HepG2 (cell line): Measurements from ENCODE around the gene GARIN5A. TPM values are rescaled to one million over a fixed set of nuclear protein-coding genes. Genes with fewer than 3 reads are reported as not detected.
A peak's percentile ranks its signal among the peaks of the same experiment; 100 is the strongest.

ENCODE experiments used
- AGO2 ChIP-seq: fragments of 200-400 bp; formaldehyde crosslinking; optimal IDR thresholded peaks from 2 replicates; pipeline ENCODE3; 2017; ENCODE audit warnings: mild to moderate bottlenecking, low read depth, low read length, moderate library complexity
- ETV6 ChIP-seq: sonication (generic); formaldehyde crosslinking; conservative IDR thresholded peaks from 2 replicates; pipeline ENCODE4 v1.4.0; 2020; ENCODE audit warnings: missing genetic modification reagents
- HNF4A ChIP-seq: sonication (generic); formaldehyde crosslinking; IDR thresholded peaks from 2 replicates; pipeline ENCODE4 v1.4.0; 2020; ENCODE audit warnings: missing genetic modification reagents
- HNRNPK ChIP-seq: fragments of 200-400 bp; formaldehyde crosslinking; IDR thresholded peaks from 2 replicates; pipeline ENCODE4 v1.6.1; 2018; ENCODE audit warnings: low read length, low read depth, moderate library complexity, mild to moderate bottlenecking; ENCODE audit not compliant: poor library complexity, severe bottlenecking
- SRSF1 ChIP-seq: fragments of 200-400 bp; formaldehyde crosslinking; optimal IDR thresholded peaks from 2 replicates; pipeline ENCODE3; 2017; ENCODE audit warnings: mild to moderate bottlenecking, low read depth, low read length, moderate library complexity
- polyA plus RNA-seq, 8 experiments: library from polyadenylated mRNA; depleted of rRNA in 3 of 8; stranded (reverse) in 7 of 8; unstranded in 1 of 8; fragments of >200 nt; fragmentation: Illumina TruSeq in 4 of 8; extraction: Trizol in 4 of 8; gene quantifications; 2 replicates each; pipeline versions ENCODE4 v1.2.1 to v1.2.3, GENCODE V29; 2011 to 2016; ENCODE audit warnings: low read depth in 4 of 8, missing spikeins in 1 of 8, mixed read lengths in 1 of 8; ENCODE audit not compliant: insufficient read depth in 1 of 8
- total RNA-seq, 5 experiments: library from RNA; depleted of rRNA; stranded (reverse); fragments of >200 nt; fragmentation: Illumina TruSeq; extraction: Trizol; gene quantifications; 2 replicates each; pipeline ENCODE4 v1.2.3, GENCODE V29; 2016; ENCODE audit warnings: low read depth in 1 of 5
- TF ChIP-seq, protein P1 (sequence below): sonication (generic); formaldehyde crosslinking; IDR thresholded peaks from 2 replicates; pipeline ENCODE4 v1.4.0; 2020; ENCODE audit warnings: missing genetic modification reagents

GARIN5A gene
- total and polyA plus RNA-seq, 2 of the 13 experiments (the other 11 are each of a cell fraction or from before 2014, with no cell fraction given), result not detected

DNA sequence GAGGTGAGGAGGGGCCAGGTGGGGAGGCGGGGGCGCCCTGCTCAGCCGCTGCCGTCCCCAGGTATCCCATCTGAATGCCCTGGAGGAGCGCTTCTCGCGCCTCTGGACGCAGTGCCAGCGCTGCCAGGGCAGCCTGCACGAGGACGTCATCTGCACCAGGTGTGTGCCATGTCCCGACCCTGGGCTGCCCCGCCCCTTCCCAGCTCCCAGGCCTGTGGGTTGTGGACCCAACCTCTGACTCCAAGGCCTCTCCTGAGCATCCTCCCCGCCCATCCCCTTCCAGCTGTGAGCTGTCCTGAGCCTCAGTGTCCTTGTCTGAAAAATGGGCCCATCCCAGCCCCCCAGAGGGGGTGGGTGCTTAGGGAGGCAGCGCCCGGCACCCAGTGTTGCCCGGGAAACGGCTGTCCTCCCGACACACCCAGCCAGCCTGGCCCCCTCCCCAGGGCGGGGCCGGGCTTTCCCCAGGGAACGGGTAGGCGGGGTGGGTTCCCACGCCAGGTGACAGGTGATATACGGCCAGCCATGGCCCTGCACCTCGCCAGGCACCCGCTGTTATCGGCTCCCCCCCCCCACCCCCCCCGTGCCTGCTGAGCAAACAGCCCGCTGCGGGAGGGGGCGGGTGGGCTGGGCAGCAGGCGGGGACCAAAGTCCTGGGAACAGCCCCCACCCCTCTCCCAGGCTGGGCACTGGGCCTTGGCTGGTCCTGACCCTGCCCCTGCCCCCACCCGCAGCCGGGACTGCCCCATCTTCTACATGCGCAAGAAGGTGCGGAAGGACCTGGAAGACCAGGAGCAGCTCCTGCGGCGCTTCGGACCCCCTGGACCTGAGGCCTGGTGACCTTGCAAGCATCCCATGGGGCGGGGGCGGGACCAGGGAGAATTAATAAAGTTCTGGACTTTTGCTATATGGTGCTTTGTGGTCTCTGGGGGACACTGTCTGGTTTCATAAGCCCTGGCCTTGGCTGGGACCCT is 59.3 kb downstream of the GARIN5A start (continued):
- TF ChIP-seq, protein P1, sequence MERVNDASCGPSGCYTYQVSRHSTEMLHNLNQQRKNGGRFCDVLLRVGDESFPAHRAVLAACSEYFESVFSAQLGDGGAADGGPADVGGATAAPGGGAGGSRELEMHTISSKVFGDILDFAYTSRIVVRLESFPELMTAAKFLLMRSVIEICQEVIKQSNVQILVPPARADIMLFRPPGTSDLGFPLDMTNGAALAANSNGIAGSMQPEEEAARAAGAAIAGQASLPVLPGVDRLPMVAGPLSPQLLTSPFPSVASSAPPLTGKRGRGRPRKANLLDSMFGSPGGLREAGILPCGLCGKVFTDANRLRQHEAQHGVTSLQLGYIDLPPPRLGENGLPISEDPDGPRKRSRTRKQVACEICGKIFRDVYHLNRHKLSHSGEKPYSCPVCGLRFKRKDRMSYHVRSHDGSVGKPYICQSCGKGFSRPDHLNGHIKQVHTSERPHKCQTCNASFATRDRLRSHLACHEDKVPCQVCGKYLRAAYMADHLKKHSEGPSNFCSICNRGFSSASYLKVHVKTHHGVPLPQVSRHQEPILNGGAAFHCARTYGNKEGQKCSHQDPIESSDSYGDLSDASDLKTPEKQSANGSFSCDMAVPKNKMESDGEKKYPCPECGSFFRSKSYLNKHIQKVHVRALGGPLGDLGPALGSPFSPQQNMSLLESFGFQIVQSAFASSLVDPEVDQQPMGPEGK (CRISPR knock-in tag), result peak; percentile 80
- TF ChIP-seq HNF4A (CRISPR knock-in tag) (0 out of 2 replicates have a peak, but pooled peaks have one; percentile 28), ETV6 (no peak), SRSF1 (peak; percentile 48), AGO2 (peak; percentile 22), HNRNPK (peak; percentile 16)

Other genes starting within 250 kb of the GARIN5A start
- 0.24 and 0.29 TPM in 2 replicates for gene KCNC3, start 147.5 kb downstream of the GARIN5A start, total RNA-seq (2016; rRNA removed; fragmentation: Illumina TruSeq; extraction: Trizol)
- gene KCNC3, start 147.5 kb downstream of the GARIN5A start, polyA plus RNA-seq (2011; rRNA removed), result 1.6 and 1.7 TPM in 2 replicates
- not detected in 2 replicates for gene NAPSA, start 111.2 kb downstream of the GARIN5A start, total RNA-seq (2016; rRNA removed; fragmentation: Illumina TruSeq; extraction: Trizol)
- gene NAPSA, start 111.2 kb downstream of the GARIN5A start, polyA plus RNA-seq (2011; rRNA removed), result not detected in 2 replicates
- gene NR1H2, start 100.4 kb downstream of the GARIN5A start, total RNA-seq (2016; rRNA removed; fragmentation: Illumina TruSeq; extraction: Trizol), result 11.7 and 13.5 TPM in 2 replicates
- gene NR1H2, start 100.4 kb downstream of the GARIN5A start, polyA plus RNA-seq (2011; rRNA removed), result 10.3 and 15.9 TPM in 2 replicates
- gene POLD1, start 92.5 kb downstream of the GARIN5A start, total RNA-seq (2016; rRNA removed; fragmentation: Illumina TruSeq; extraction: Trizol), result 39.5 and 54.0 TPM in 2 replicates
- 17.4 and 18.6 TPM in 2 replicates for gene POLD1, start 92.5 kb downstream of the GARIN5A start, polyA plus RNA-seq (2011; rRNA removed)
- 0.04 TPM in 1 of 2 replicates, not detected in the other for gene SPIB, start 57.9 kb downstream of the GARIN5A start, total RNA-seq (2016; rRNA removed; fragmentation: Illumina TruSeq; extraction: Trizol)
- 0.04 TPM in 1 of 2 replicates, not detected in the other for gene SPIB, start 57.9 kb downstream of the GARIN5A start, polyA plus RNA-seq (2011; rRNA removed)
- gene MYBPC2, start 44.0 kb downstream of the GARIN5A start, total RNA-seq (2016; rRNA removed; fragmentation: Illumina TruSeq; extraction: Trizol), result 0.67 TPM in 1 of 2 replicates, not detected in the other
- gene MYBPC2, start 44.0 kb downstream of the GARIN5A start, polyA plus RNA-seq (2011; rRNA removed), result 0.01 TPM in 1 of 2 replicates, not detected in the other
- not detected in 2 replicates for gene EMC10, start 341 bp downstream of the GARIN5A start, total RNA-seq (2016; rRNA removed; fragmentation: Illumina TruSeq; extraction: Trizol)
- gene EMC10, start 341 bp downstream of the GARIN5A start, polyA plus RNA-seq (2011; rRNA removed), result not detected in 2 replicates
- 2.0 and 2.3 TPM in 2 replicates for gene JOSD2, start 34.3 kb upstream of the GARIN5A start, total RNA-seq (2016; rRNA removed; fragmentation: Illumina TruSeq; extraction: Trizol)
- gene JOSD2, start 34.3 kb upstream of the GARIN5A start, polyA plus RNA-seq (2011; rRNA removed), result 4.1 and 5.2 TPM in 2 replicates
- gene ASPDH, start 37.1 kb upstream of the GARIN5A start, total RNA-seq (2016; rRNA removed; fragmentation: Illumina TruSeq; extraction: Trizol), result 1.1 and 2.2 TPM in 2 replicates
- gene ASPDH, start 37.1 kb upstream of the GARIN5A start, polyA plus RNA-seq (2011; rRNA removed), result 3.3 and 4.0 TPM in 2 replicates
- not detected in 2 replicates for gene LRRC4B, start 91.6 kb upstream of the GARIN5A start, total RNA-seq (2016; rRNA removed; fragmentation: Illumina TruSeq; extraction: Trizol)
- not detected in 2 replicates for gene LRRC4B, start 91.6 kb upstream of the GARIN5A start, polyA plus RNA-seq (2011; rRNA removed)
- gene SYT3, start 163.0 kb upstream of the GARIN5A start, total RNA-seq (2016; rRNA removed; fragmentation: Illumina TruSeq; extraction: Trizol), result not detected in 2 replicates
- not detected in 2 replicates for gene SYT3, start 163.0 kb upstream of the GARIN5A start, polyA plus RNA-seq (2011; rRNA removed)
- gene C19orf81, start 172.6 kb upstream of the GARIN5A start, total RNA-seq (2016; rRNA removed; fragmentation: Illumina TruSeq; extraction: Trizol), result not detected in 2 replicates
- gene C19orf81, start 172.6 kb upstream of the GARIN5A start, polyA plus RNA-seq (2011; rRNA removed), result not detected in 2 replicates
- not detected in 2 replicates for gene SHANK1, start 243.0 kb upstream of the GARIN5A start, total RNA-seq (2016; rRNA removed; fragmentation: Illumina TruSeq; extraction: Trizol)
- gene SHANK1, start 243.0 kb upstream of the GARIN5A start, polyA plus RNA-seq (2011; rRNA removed), result not detected in 2 replicates
- not detected in 2 replicates for gene CLEC11A, start 246.5 kb upstream of the GARIN5A start, total RNA-seq (2016; rRNA removed; fragmentation: Illumina TruSeq; extraction: Trizol)
- not detected in 2 replicates for gene CLEC11A, start 246.5 kb upstream of the GARIN5A start, polyA plus RNA-seq (2011; rRNA removed)